Measurements from ENCODE around the gene DHX30. TPM values are rescaled to one million over a fixed set of nuclear protein-coding genes. Genes with fewer than 3 reads are reported as not detected.

Gene DHX30
- total RNA-seq, 1 donor from 2014 or later, result 77.4 TPM

DNA sequence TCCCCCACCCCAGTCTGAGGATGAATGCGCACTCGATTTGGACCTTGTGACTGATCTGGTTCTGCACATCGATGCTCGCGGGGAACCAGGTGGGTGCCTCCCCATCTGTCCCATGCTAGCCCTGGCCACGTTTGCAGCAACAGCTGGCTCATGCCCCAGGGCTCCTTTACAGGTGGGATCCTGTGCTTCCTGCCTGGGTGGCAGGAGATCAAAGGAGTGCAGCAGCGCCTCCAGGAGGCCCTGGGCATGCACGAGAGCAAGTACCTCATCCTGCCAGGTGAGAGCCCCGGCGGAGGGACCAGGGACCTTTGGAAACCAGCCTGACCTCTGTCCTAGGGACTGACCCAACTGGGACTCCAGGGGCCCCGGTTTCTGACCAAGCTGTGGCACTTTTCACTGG is 44.3 kb downstream of the DHX30 start:
- intact Hi-C loops (cut with micrococcal nuclease), result no loop called here
- ATAC-seq (ENCODE audit: low read depth), result no peak
- Mint-ChIP-seq H3K4me1 (peaks cover 5% of the 10 kb centered on the region), H3K36me3 (ENCODE audit: low read depth) (peaks cover 96% of the 10 kb centered on the region), H3K4me3 (no peak overlapping the region), H3K9me3 (no peaks in the 10 kb centered on the region), H3K27me3 (no peaks in the 10 kb centered on the region), H3K27ac (no peak overlapping the region)
- ChIA-PET CTCF (no interaction called here), POLR2A (no interaction called here)
- no peak for TF ChIP-seq CTCF (IDR thresholded peaks at IDR 0.05)
- no peak for DNase-seq

- no peak for DNase-seq
- H3K27me3 Mint-ChIP-seq, result no peaks in the 10 kb centered on the region
- H3K4me3 Mint-ChIP-seq, result no peak overlapping the region
- ChIA-PET CTCF (no interaction called here), POLR2A (no interaction called here)
- no peak for TF ChIP-seq CTCF (IDR thresholded peaks at IDR 0.05)
- H3K27ac Mint-ChIP-seq, result no peak overlapping the region
- H3K36me3 Mint-ChIP-seq (ENCODE audit: low read depth), result peaks cover 95% of the 10 kb centered on the region
- peaks cover 5% of the 10 kb centered on the region for H3K4me1 Mint-ChIP-seq
- H3K9me3 Mint-ChIP-seq, result no peaks in the 10 kb centered on the region
- ATAC-seq (ENCODE audit: low read depth), result no peak
- intact Hi-C loops (cut with micrococcal nuclease), result no loop called here
Observed at GRCh38 chr3:47847801-47848518, 45.0 kb downstream of the DHX30 start.

DNA sequence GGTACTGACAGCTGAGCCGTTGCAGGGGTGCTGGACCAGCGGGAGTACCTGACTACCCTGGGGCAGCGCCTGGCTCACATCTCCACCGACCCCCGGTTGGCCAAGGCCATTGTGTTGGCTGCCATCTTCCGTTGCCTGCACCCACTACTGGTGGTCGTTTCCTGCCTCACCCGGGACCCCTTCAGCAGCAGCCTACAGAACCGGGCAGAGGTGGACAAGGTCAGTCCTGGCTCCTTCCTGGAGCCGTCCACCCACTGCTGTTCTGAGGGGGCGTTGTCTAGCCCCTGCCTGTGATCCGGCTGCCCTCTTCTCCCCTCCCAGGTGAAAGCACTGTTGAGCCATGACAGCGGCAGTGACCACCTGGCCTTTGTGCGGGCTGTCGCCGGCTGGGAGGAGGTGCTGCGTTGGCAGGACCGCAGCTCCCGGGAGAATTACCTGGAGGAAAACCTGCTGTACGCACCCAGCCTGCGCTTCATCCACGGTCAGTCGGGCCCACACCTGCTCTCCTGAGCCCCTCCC is 45.7 kb downstream of the DHX30 start:
- ChIA-PET POLR2A (no interaction called here), CTCF (no interaction called here)
- peaks cover 91% of the 10 kb centered on the region for H3K36me3 Mint-ChIP-seq (ENCODE audit: low read depth)

GRCh38 chr3:47849186-47849698 is 46.3 kb downstream of the DHX30 start:
- peaks cover 91% of the 10 kb centered on the region for H3K36me3 Mint-ChIP-seq (ENCODE audit: low read depth)

More for the DNA sequence above, 45.7 kb downstream of the DHX30 start:
- H3K4me1 Mint-ChIP-seq, result peaks cover 5% of the 10 kb centered on the region
- no peak for ATAC-seq (ENCODE audit: low read depth)
- TF ChIP-seq CTCF (IDR thresholded peaks at IDR 0.05), result no peak
- H3K9me3 Mint-ChIP-seq, result no peaks in the 10 kb centered on the region
- intact Hi-C loops (cut with micrococcal nuclease), result no loop called here
- H3K4me3 Mint-ChIP-seq, result no peak overlapping the region
- no peak for DNase-seq
- no peaks in the 10 kb centered on the region for H3K27me3 Mint-ChIP-seq
- H3K27ac Mint-ChIP-seq, result no peak overlapping the region

More at GRCh38 chr3:47849186-47849698, 46.3 kb downstream of the DHX30 start:
- CTCF ChIA-PET, result interaction anchor here (1.1 to 1.5 kb wide), 2 partner anchors 10 to 141 kb away, joined by 3 to 4 read pairs; no protein-coding TSS in a partner anchor
- no peak for TF ChIP-seq CTCF (IDR thresholded peaks at IDR 0.05)
- ATAC-seq (ENCODE audit: low read depth), result no peak
- Mint-ChIP-seq H3K9me3 (no peaks in the 10 kb centered on the region), H3K4me1 (peaks cover 5% of the 10 kb centered on the region), H3K4me3 (no peak overlapping the region), H3K27me3 (no peaks in the 10 kb centered on the region), H3K27ac (no peak overlapping the region)
- POLR2A ChIA-PET, result no interaction called here
- DNase-seq, result no peak
- intact Hi-C loops (cut with micrococcal nuclease), result no loop called here
